Measurements from ENCODE around the gene CNBP.
A peak's percentile ranks its signal among the peaks of the same experiment; 100 is the strongest.
"Not testable (repeated sequence)": the region's sequence is repeated elsewhere in the genome, so short reads cannot be mapped to it uniquely, and the experiment has no call there.

CNBP gene

GRCh38 chr3:129204473-129204872 lies 20.8 kb upstream of the CNBP start:
- Mint-ChIP-seq H3K27ac (no peak overlapping the region), H3K4me1 (no peaks in the 10 kb centered on the region), H3K36me3 (no peaks in the 10 kb centered on the region), H3K4me3 (no peak overlapping the region), H3K27me3 (no peaks in the 10 kb centered on the region), H3K9me3 (no peaks in the 10 kb centered on the region)
- DNase-seq (ENCODE audit: low spot score in 2 of 2), result no peak
- ATAC-seq (ENCODE audit: low read depth), result no peak

GRCh38 chr3:129199366-129199765 lies 15.7 kb upstream of the CNBP start:
- Mint-ChIP-seq H3K9me3 (no peaks in the 10 kb centered on the region), H3K4me1 (peaks cover 14% of the 10 kb centered on the region), H3K27ac (no peak overlapping the region), H3K27me3 (no peaks in the 10 kb centered on the region), H3K4me3 (no peak overlapping the region), H3K36me3 (no peaks in the 10 kb centered on the region)
- DNase-seq (ENCODE audit: low spot score in 2 of 2) (no peak), ATAC-seq (ENCODE audit: low read depth) (no peak)

GRCh38 chr3:129197321-129197720 lies 13.6 kb upstream of the CNBP start:
- Mint-ChIP-seq H3K27ac (peak overlapping the region; percentile 50), H3K4me1 (peaks cover 14% of the 10 kb centered on the region), H3K4me3 (no peak overlapping the region), H3K9me3 (no peaks in the 10 kb centered on the region), H3K27me3 (no peaks in the 10 kb centered on the region), H3K36me3 (no peaks in the 10 kb centered on the region)
- no peak for ATAC-seq (ENCODE audit: low read depth)
- DNase-seq (ENCODE audit: low spot score in 2 of 2), result no peak

- Mint-ChIP-seq H3K36me3 (no peaks in the 10 kb centered on the region), H3K9me3 (no peaks in the 10 kb centered on the region), H3K27ac (peak overlapping the region; percentile 50), H3K27me3 (no peaks in the 10 kb centered on the region), H3K4me3 (peak overlapping the region; percentile 21), H3K4me1 (peaks cover 14% of the 10 kb centered on the region)
- peak; percentile 71 for ATAC-seq (ENCODE audit: low read depth)
- DNase-seq (ENCODE audit: low spot score in 2 of 2), result no peak
Measured at GRCh38 chr3:129196601-129197000, 12.9 kb upstream of the CNBP start.

GRCh38 chr3:129195731-129196256 lies 12.1 kb upstream of the CNBP start:
- Mint-ChIP-seq H3K9me3 (no peaks in the 10 kb centered on the region), H3K27ac (no peak overlapping the region), H3K36me3 (no peaks in the 10 kb centered on the region), H3K27me3 (no peaks in the 10 kb centered on the region), H3K4me1 (peaks cover 14% of the 10 kb centered on the region), H3K4me3 (no peak overlapping the region)
- DNase-seq (ENCODE audit: low spot score in 2 of 2) (no peak), ATAC-seq (ENCODE audit: low read depth) (no peak)

- DNase-seq (ENCODE audit: low spot score in 2 of 2); H3K4me3 Mint-ChIP-seq; H3K27me3 Mint-ChIP-seq; ATAC-seq (ENCODE audit: low read depth); H3K27ac Mint-ChIP-seq; H3K9me3 Mint-ChIP-seq; H3K36me3 Mint-ChIP-seq; H3K4me1 Mint-ChIP-seq: not testable (repeated sequence)
Measured at GRCh38 chr3:129189793-129190192, 6.1 kb upstream of the CNBP start.

- no peak for ATAC-seq (ENCODE audit: low read depth)
- Mint-ChIP-seq H3K27me3 (no peaks in the 10 kb centered on the region), H3K27ac (peak overlapping the region; percentile 76), H3K4me1 (peaks cover 6% of the 10 kb centered on the region), H3K4me3 (peak overlapping the region; percentile 35), H3K36me3 (peaks cover 2% of the 10 kb centered on the region), H3K9me3 (no peaks in the 10 kb centered on the region)
- DNase-seq (ENCODE audit: low spot score in 2 of 2), result no peak
Measured at GRCh38 chr3:129187857-129188256, 4.2 kb upstream of the CNBP start.

GRCh38 chr3:129185783-129186182 lies 2.1 kb upstream of the CNBP start:
- H3K27me3 Mint-ChIP-seq, result no peaks in the 10 kb centered on the region
- H3K9me3 Mint-ChIP-seq, result no peaks in the 10 kb centered on the region
- H3K27ac Mint-ChIP-seq, result no peak overlapping the region
- DNase-seq (ENCODE audit: low spot score in 2 of 2) (no peak), ATAC-seq (ENCODE audit: low read depth) (no peak)
- H3K4me1 Mint-ChIP-seq, result peaks cover 11% of the 10 kb centered on the region
- H3K36me3 Mint-ChIP-seq, result peaks cover 7% of the 10 kb centered on the region
- H3K4me3 Mint-ChIP-seq, result peak overlapping the region; percentile 24

GRCh38 chr3:129184784-129185542 lies 1.3 kb upstream of the CNBP start:
- H3K9me3 Mint-ChIP-seq; H3K27me3 Mint-ChIP-seq; H3K36me3 Mint-ChIP-seq; DNase-seq (ENCODE audit: low spot score in 2 of 2); ATAC-seq (ENCODE audit: low read depth): not testable (repeated sequence)
- Mint-ChIP-seq H3K4me3 (peak overlapping the region; percentile 51), H3K27ac (peak overlapping the region; percentile 100), H3K4me1 (peaks cover 15% of the 10 kb centered on the region)

GRCh38 chr3:129184396-129184657 lies 631 bp upstream of the CNBP start:
- DNase-seq (ENCODE audit: low spot score in 2 of 2) (no peak), ATAC-seq (ENCODE audit: low read depth) (no peak)
- no peaks in the 10 kb centered on the region for H3K9me3 Mint-ChIP-seq
- H3K36me3 Mint-ChIP-seq, result peaks cover 9% of the 10 kb centered on the region
- H3K27ac Mint-ChIP-seq, result peak overlapping the region; percentile 100
- peak overlapping the region; percentile 100 for H3K4me3 Mint-ChIP-seq
- peaks cover 19% of the 10 kb centered on the region for H3K4me1 Mint-ChIP-seq
- no peaks in the 10 kb centered on the region for H3K27me3 Mint-ChIP-seq

- DNase-seq (ENCODE audit: low spot score in 2 of 2) (no peak), ATAC-seq (ENCODE audit: low read depth) (no peak)
- Mint-ChIP-seq H3K4me3 (peak overlapping the region; percentile 100), H3K36me3 (peaks cover 9% of the 10 kb centered on the region), H3K27ac (peak overlapping the region; percentile 100), H3K9me3 (no peaks in the 10 kb centered on the region), H3K27me3 (no peaks in the 10 kb centered on the region), H3K4me1 (peaks cover 20% of the 10 kb centered on the region)
Measured at GRCh38 chr3:129182390-129183185, 1.1 kb downstream of the CNBP start.

- Mint-ChIP-seq H3K27ac (peak overlapping the region; percentile 100), H3K4me1 (peaks cover 27% of the 10 kb centered on the region), H3K9me3 (no peaks in the 10 kb centered on the region), H3K36me3 (peaks cover 9% of the 10 kb centered on the region), H3K4me3 (peak overlapping the region; percentile 100), H3K27me3 (no peaks in the 10 kb centered on the region)
- no peak for DNase-seq (ENCODE audit: low spot score in 2 of 2)
- no peak for ATAC-seq (ENCODE audit: low read depth)
Measured at GRCh38 chr3:129181819-129182218, 1.9 kb downstream of the CNBP start.

- peak overlapping the region; percentile 100 for H3K27ac Mint-ChIP-seq
- peaks cover 36% of the 10 kb centered on the region for H3K4me1 Mint-ChIP-seq
- ATAC-seq (ENCODE audit: low read depth) (no peak), DNase-seq (ENCODE audit: low spot score in 2 of 2) (no peak)
- H3K27me3 Mint-ChIP-seq, result no peaks in the 10 kb centered on the region
- H3K36me3 Mint-ChIP-seq, result peaks cover 10% of the 10 kb centered on the region
- H3K9me3 Mint-ChIP-seq, result no peaks in the 10 kb centered on the region
- peak overlapping the region; percentile 67 for H3K4me3 Mint-ChIP-seq
Measured at GRCh38 chr3:129180461-129180860, 3.2 kb downstream of the CNBP start.

- ATAC-seq (ENCODE audit: low read depth), result no peak
- H3K27ac Mint-ChIP-seq, result peak overlapping the region; percentile 58
- H3K36me3 Mint-ChIP-seq, result peaks cover 8% of the 10 kb centered on the region
- H3K27me3 Mint-ChIP-seq, result no peaks in the 10 kb centered on the region
- H3K9me3 Mint-ChIP-seq, result no peaks in the 10 kb centered on the region
- peaks cover 40% of the 10 kb centered on the region for H3K4me1 Mint-ChIP-seq
- DNase-seq (ENCODE audit: low spot score in 2 of 2), result no peak
- H3K4me3 Mint-ChIP-seq, result no peak overlapping the region
Measured at GRCh38 chr3:129176051-129176450, 7.6 kb downstream of the CNBP start.

All from memory B cell (primary cell).